GM19240 (cell line): ENCODE results near the gene RAI1.
A peak's percentile ranks its signal among the peaks of the same experiment; 100 is the strongest.

Source experiments
- DNase-seq: peaks from one replicate; pipeline ENCODE4 v3.0.0; 2011; ENCODE audit warnings: low spot score; ENCODE audit not compliant: insufficient read length

Gene RAI1

GRCh38 chr17:17765359-17766076 is 84.3 kb downstream of the RAI1 start:
- DNase-seq: no peak

- DNase-seq: peak; percentile 75
These were observed 85.0 kb downstream of the RAI1 start for GRCh38 chr17:17766077-17766743.

DNA sequence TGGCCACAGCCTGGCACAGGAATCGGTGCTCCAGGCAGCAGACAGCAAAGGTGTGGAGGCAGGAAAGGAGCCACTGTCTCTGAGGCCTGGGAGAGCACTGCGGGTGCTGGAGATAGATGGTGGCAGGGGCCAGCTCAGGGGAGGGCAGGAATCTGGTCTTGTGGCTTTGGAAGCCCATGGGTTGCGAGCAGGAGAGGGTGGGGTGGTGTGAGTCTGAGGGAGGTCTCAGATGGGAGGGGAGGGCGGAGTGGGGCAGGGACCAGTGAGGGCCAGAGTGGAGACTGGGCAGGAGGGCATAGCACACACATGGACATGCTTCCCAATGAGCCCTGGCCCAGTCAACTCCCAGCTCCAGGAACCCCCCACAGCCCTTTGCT is 85.5 kb downstream of the RAI1 start:
- DNase-seq: no peak

GRCh38 chr17:17767154-17767869 is 86.1 kb downstream of the RAI1 start:
- no peak for DNase-seq

DNA sequence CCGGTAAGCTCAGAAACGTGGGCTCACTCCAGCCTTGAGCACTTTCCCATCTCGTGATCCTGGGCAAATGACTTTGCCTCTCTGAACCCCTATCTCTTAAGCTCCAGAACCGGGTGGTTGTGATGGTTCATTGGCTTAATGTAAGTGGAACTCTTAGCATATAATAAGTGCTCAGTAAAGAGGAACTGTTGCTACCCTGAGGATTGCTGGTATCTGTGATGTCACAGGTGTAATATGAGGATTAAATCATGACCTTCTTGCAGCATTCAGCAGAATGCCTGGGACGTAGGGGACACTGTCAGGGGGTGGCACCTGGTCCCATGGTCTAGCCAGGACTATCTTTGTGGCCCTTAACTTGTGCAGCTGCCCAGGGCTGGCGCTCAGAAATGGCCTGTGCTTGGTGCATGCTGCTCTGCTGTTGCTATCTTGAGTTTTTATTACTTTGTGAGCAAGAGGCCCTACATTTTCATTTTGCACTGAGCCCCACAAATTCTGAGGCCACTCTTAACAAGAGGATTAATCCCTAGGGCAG is 86.7 kb downstream of the RAI1 start:
- DNase-seq: no peak

DNA sequence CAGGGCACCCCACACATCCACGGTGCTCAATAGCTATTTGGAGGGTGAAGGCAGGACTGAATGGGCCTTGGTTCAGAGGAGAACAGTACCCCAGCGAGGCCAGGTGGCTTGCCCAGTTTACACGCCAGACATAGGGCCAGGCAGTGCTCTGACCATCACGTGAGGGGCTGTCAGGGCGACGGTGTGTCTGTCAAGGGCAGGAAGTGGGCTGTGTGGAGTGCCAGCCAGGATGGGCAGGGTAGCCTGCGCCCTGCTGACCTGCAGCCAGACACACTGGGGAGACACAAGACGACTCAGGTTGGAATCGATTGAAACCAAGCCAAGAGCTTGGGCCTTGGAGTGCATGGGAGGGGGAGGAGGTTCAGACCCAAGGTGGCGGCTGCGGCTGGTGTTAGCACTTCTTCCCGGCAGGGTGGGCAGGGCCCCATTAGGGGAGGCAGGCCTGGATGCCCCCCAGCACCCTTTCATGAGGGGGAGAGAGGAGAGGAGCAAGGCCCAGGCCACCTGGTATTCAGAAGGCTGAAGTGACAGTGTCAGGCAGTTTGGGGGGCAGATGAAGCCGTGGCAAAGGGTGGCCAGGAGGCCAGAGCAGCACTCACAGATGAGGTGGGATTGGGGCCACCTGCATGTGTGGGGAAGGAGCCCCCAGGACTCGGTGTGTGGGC is 87.3 kb downstream of the RAI1 start:
- no peak for DNase-seq

GRCh38 chr17:17769869-17770631 is 88.8 kb downstream of the RAI1 start:
- DNase-seq: no peak

GRCh38 chr17:17770632-17771044 is 89.4 kb downstream of the RAI1 start:
- no peak for DNase-seq

DNA sequence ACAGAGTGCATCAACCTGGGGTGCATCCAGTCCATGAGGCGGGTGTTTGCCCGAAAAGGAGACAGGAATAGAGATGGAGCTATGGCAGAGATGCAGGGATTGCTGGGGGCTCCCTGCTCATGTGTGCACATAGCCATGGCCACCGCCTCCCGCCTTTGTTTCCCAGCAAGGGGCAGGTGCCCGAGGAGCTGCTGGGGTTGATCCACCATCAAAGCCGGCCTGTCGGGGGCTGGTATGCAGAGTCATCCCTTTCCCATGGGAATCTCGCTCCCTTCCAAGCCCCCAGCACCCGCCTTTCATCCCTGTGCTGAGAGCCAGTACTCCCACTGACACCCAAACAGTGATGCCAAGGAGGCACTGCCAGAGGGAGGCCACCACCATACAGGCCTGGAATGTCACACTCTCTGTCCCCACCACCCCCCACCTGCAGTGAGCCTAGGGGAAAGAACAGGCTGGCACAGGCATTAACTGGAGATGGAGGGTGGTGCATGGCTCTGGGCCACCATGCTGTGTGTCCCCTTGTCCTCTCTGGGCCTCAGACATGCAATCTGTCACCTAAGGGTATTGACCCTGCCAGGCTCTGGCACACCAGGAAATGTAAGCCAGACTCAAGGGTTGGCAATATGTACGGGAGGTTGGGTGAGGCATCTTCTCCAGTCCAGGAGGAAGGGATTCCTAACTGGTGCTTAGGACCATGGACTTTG is 90.4 kb downstream of the RAI1 start:
- DNase-seq: no peak

DNA sequence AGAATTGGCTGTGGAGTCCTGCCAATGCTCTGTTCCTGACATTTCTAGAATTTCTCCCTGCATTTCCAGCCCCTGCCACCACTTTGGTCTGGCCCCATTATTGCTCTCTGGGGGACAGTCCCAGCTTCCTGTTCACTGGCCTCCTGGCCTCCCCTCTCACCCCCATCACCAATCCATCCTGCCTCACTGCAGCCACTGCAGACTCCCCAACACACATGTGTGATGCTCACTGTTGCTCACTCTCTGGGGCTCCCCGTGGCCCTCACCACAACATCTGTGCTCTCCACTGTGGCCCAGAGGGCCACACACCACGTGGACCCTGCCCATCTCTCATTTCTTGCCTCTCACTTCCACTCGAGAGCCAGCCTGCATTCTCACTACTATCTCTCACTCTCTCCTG is 91.0 kb downstream of the RAI1 start:
- DNase-seq: no peak

DNA sequence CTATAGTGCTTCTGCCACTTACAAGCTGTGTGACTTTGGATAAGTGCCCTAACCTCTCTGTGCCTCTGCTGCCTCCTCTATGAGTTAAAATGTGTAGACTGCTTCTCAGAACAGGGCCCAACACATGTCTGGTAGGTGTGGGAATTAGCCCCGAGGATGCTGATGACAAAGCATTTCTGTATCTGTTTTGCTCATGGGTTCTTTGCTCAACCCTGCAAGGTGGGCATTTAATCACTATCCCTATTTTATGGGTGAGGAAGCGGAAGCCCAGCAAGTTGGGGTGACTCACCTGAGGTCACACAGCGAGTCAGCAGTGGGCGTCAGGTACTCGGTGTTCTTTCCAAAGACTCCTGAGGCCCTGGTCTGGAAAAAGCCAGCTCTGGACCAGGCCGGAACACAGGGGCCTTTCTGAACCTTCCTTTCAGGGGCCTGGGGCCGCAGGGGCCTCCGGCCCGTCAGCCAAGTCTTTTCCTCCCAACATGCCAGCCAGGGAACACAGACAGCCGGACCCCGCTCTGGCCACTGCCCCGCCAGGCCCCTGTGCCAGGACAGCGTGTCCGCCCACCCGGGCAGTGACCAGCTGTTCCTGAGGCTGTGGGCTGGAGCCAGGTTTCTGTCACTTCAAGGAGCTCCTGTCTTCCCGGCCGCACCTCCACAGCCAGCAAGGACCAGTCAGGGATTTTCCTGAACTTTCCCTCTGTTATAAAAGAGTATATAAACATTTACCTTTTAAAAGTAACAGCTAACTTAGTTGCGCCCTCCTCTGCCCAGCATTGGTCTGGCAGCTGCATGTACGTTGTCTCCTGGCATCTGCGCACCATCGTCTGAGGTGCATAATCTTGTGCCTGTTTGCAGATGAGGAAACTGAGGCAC is 93.0 kb downstream of the RAI1 start:
- no peak for DNase-seq

DNA sequence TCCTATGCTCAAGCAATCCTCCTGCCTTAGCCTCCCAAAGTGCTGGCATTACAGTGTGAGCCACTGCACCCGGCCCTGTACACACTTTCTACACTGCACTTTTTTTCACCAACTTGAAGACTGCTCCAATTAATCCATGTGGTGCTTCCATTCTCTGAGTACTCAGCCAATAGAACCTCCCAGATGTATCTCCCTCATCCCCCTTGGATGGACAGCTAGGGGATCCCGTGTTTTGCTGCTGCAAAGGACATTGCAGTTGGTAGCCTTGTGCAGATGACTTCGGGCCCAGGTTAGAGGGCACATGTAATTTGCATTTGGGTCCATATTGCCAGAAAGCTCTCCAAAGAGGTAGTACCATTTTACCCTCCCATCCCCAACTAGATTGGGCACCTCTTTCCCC is 95.6 kb downstream of the RAI1 start:
- no peak for DNase-seq

DNA sequence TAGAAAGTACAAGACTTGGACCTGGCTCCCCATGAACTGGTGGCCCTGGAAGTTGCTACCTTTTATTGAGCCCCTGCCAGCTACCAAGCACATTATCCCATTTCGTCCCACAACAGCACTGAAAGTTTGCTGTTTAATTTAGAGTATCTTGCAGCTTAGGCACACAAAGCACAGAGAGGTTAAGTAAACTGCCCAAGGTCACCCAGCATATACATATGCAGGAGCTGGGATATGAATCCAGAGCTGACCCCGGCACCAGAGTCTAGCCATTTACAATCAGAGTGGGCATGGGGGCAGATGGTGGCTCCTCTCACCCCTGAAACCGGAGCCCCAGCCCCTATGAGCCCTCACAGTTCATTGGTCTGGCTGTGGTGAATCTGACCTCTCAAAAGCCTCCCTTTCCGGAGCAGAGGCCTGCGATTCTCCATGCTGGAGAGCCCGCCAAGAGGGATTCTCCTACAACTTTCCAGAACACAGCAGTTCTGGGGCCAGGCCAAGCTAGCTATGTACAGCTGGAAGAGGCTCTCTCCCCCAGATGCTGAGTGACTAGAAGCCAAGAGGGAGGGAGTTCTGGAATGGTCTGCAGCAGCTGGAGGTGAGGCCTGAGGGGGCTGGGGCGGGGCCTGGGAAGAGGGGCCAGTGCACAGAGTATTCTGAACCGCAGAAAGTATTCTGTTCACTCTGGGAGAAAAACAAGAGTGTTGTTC is 97.2 kb downstream of the RAI1 start:
- no peak for DNase-seq

DNA sequence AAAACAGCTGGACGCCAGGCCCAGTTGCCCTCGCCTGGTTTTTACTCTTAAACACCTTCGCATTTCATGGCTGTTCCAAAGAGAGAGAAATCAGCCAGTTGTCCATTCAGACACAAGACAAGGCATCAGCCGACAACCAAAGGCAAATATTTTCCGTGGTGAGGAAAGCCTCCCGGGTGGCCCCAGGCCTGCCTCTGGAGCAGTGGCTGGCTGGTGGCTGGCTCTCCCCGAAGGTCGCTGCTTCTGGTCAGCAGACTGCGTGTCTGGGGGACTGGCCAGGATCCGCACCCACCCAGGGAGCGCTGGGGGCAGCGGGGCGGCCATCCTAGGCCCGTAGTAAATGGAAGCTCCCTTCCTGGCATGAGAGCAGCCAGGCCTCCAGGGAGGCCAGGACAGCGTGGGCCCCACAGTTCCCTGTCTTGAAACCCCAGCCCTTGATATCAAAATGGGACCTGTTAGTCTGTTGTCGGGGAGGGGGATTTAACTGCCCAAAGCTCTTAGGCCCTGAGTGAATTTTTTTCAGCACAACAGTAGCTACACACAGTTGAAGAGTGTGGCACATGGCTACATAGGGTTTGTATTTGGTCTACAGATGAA is 97.9 kb downstream of the RAI1 start:
- no peak for DNase-seq

DNA sequence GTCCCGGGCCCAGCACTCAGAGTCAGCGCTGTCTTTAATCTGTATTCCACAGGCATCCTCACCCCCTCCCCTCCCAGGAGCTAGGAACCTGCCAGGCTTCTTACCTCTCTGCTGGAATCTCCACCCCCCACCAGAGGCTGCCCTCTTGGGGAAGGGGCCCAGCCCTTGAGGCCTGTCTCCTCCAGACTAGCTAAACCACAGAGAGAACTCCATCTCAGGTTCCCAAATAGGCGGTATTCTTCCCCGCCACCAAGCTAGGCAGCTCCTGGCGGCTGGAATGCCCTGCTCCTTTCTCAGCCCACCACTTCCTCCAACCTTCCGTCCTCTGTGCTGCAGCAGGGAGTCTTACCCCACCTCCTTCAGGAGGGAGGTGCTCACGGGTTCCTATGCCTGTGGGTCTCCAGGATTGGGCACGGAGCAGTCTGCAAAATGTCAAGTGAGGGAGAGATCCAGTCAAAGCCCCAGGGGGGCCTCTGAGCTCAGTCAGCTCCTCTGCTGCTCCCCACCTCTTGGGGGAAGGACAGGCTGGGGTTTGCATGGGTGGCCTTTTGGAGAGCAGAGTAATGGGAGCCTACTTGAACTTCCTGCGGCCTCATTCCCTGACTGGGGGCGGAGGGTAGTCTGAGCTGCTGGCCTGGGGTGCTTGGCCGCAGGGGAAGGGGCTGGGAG is 99.8 kb downstream of the RAI1 start:
- DNase-seq: no peak

GRCh38 chr17:17781591-17782496 is 100.6 kb downstream of the RAI1 start:
- DNase-seq: no peak
